Measurements from ENCODE around the gene RXFP4.

RXFP4 gene

DNA sequence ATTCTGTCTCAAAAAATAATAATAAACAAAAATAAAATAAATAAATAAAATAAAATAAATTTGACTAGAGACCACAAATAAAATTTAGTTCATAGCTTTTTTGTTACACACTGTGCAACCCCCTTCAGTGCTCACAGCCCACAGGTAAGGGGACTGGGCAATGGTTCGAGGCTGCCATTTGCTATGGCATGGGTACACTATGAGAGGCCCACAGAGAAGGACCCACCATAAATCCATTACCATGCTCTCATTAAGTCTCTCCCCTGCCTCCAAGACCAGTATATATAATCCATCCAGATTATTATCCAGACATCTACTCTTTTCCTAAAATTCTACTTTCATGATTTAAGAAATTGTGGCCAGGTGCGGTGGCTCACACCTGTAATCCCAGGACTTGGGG, 21.6 kb upstream of the RXFP4 start:
- no CpG with 5 or more reads among the region's 2 CpGs for WGBS, 2 donors (ENCODE audit: extremely low coverage in 2 of 2, insufficient read length in 2 of 2, insufficient replicate concordance in 1 of 2)
- peaks cover 40 to 98% of the 10 kb centered on the region in 2 donors for H3K36me3 ChIP-seq (replicated peaks in 1 of 2; ENCODE audit: control insufficient read depth in 2 of 2, insufficient read depth in 2 of 2, low read length in 2 of 2)

DNA sequence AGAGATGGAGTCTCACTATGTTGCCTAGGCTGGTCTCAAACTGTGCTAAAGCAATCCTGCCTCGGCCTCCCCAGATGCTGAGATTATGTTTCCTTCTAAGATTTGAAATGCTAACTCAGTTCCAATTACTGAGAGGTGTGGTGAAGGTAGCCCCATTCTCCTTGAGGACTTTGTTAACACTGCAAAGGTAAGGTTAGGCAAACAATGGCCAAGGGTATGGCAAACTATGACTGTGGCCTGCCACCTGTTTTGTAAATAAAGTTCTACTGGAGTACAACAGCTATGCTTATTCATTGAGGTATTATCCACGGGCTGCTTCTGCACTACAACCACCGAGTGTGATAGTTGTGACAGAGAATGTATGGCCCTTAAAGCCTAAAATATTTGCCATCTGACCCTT, 20.7 kb upstream of the RXFP4 start:
- Histone ChIP-seq H3K4ac (ENCODE audit: low read length) (no peak overlapping the region), H3K9me3 (replicated peaks in 1 of 2; ENCODE audit: control insufficient read depth in 2 of 2, insufficient read depth in 1 of 2, low read depth in 1 of 2, low read length in 2 of 2) (no peaks in the 10 kb centered on the region), H3K14ac (ENCODE audit: low read length) (no peak overlapping the region), H3K23ac (ENCODE audit: low read depth, low read length, poor library complexity) (no peak overlapping the region), H3K79me1 (ENCODE audit: low read depth, low read length) (no peaks in the 10 kb centered on the region), H2BK15ac (ENCODE audit: low read length) (no peak overlapping the region), H3K36me3 (replicated peaks in 1 of 2; ENCODE audit: control insufficient read depth in 2 of 2, insufficient read depth in 2 of 2, low read length in 2 of 2) (peaks cover 44 to 96% of the 10 kb centered on the region in 2 donors), H3K4me1 (ENCODE audit: control insufficient read depth in 2 of 2, insufficient read depth in 1 of 2, low read depth in 1 of 2, low read length in 2 of 2) (no peaks in the 10 kb centered on the region), H3K4me3 (ENCODE audit: low read length in 2 of 2) (no peak overlapping the region), H2AK5ac (ENCODE audit: low read depth, low read length) (no peak overlapping the region), H2BK5ac (ENCODE audit: low read length) (no peak overlapping the region), H3K27ac (replicated peaks; ENCODE audit: low read length) (no peak overlapping the region), H4K8ac (ENCODE audit: low read depth, low read length) (no peak overlapping the region), H2AFZ (ENCODE audit: low read length) (no peak overlapping the region), H2BK12ac (ENCODE audit: low read length) (no peak overlapping the region), H2BK120ac (ENCODE audit: low read depth, low read length) (no peak overlapping the region), H4K91ac (ENCODE audit: low read depth, low read length, poor library complexity) (no peak overlapping the region), H3K4me2 (ENCODE audit: insufficient read depth, low read length, poor library complexity, severe bottlenecking) (no peak overlapping the region), H3K27me3 (ENCODE audit: control insufficient read depth in 3 of 3, insufficient read depth in 3 of 3, low read depth in 1 of 3, low read length in 3 of 3) (no peaks in the 10 kb centered on the region), H3K9ac (ENCODE audit: low read depth, low read length, poor library complexity) (no peak overlapping the region), H3K18ac (ENCODE audit: low read length) (no peak overlapping the region)
- no CpG with 5 or more reads among the region's 3 CpGs for WGBS, 2 donors (ENCODE audit: extremely low coverage in 2 of 2, insufficient read length in 2 of 2, insufficient replicate concordance in 1 of 2)
- no peak for DNase-seq (ENCODE audit: low spot score)

More for the DNA sequence above, 21.6 kb upstream of the RXFP4 start:
- H2BK120ac ChIP-seq (ENCODE audit: low read depth, low read length) = no peak overlapping the region
- no peaks in the 10 kb centered on the region for H3K4me1 ChIP-seq (ENCODE audit: control insufficient read depth in 2 of 2, insufficient read depth in 1 of 2, low read depth in 1 of 2, low read length in 2 of 2)
- H2AK5ac ChIP-seq (ENCODE audit: low read depth, low read length) = no peak overlapping the region
- H3K9me3 ChIP-seq (replicated peaks in 1 of 2; ENCODE audit: control insufficient read depth in 2 of 2, insufficient read depth in 1 of 2, low read depth in 1 of 2, low read length in 2 of 2) = no peaks in the 10 kb centered on the region
- H3K79me1 ChIP-seq (ENCODE audit: low read depth, low read length) = no peaks in the 10 kb centered on the region
- H2BK15ac ChIP-seq (ENCODE audit: low read length) = no peak overlapping the region
- no peak overlapping the region for H3K27ac ChIP-seq (replicated peaks; ENCODE audit: low read length)
- no peak overlapping the region for H4K91ac ChIP-seq (ENCODE audit: low read depth, low read length, poor library complexity)
- H3K27me3 ChIP-seq (ENCODE audit: control insufficient read depth in 3 of 3, insufficient read depth in 3 of 3, low read depth in 1 of 3, low read length in 3 of 3) = no peaks in the 10 kb centered on the region
- no peak overlapping the region for H3K18ac ChIP-seq (ENCODE audit: low read length)
- H2BK12ac ChIP-seq (ENCODE audit: low read length) = no peak overlapping the region
- no peak overlapping the region for H3K14ac ChIP-seq (ENCODE audit: low read length)
- H3K23ac ChIP-seq (ENCODE audit: low read depth, low read length, poor library complexity) = no peak overlapping the region
- no peak overlapping the region for H3K4me2 ChIP-seq (ENCODE audit: insufficient read depth, low read length, poor library complexity, severe bottlenecking)
- no peak overlapping the region for H2BK5ac ChIP-seq (ENCODE audit: low read length)
- no peak overlapping the region for H3K4me3 ChIP-seq (ENCODE audit: low read length in 2 of 2)
- no peak overlapping the region for H3K9ac ChIP-seq (ENCODE audit: low read depth, low read length, poor library complexity)
- H3K4ac ChIP-seq (ENCODE audit: low read length) = no peak overlapping the region
- no peak for DNase-seq (ENCODE audit: low spot score)
- no peak overlapping the region for H2AFZ ChIP-seq (ENCODE audit: low read length)
- H4K8ac ChIP-seq (ENCODE audit: low read depth, low read length) = no peak overlapping the region

DNA sequence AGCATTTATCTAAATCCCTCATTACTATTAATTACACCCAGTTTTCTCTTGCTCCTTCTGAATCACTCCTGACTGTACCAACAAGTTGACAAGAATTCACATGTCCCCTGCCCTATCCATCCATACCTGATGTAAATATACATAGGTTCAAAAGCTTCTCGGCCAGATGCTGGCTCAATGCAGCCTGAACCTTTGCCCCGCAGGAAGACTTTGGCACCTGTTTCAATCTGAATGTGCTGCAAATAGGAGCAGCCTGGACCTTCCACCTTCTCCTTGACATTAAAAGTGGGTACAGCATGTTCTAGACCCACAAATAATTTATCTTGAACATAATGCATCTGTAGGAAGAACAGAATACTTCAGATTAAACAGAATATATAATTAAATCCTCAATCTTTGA, 15.9 kb upstream of the RXFP4 start:
- no CpG with 5 or more reads among the region's 2 CpGs for WGBS, 2 donors (ENCODE audit: extremely low coverage in 2 of 2, insufficient read length in 2 of 2, insufficient replicate concordance in 1 of 2)
- Histone ChIP-seq H3K18ac (ENCODE audit: low read length) (no peak overlapping the region), H4K8ac (ENCODE audit: low read depth, low read length) (no peak overlapping the region), H3K14ac (ENCODE audit: low read length) (no peak overlapping the region), H3K4me1 (ENCODE audit: control insufficient read depth in 2 of 2, insufficient read depth in 1 of 2, low read depth in 1 of 2, low read length in 2 of 2) (no peaks in the 10 kb centered on the region), H3K4me2 (ENCODE audit: insufficient read depth, low read length, poor library complexity, severe bottlenecking) (no peak overlapping the region), H2BK120ac (ENCODE audit: low read depth, low read length) (no peak overlapping the region), H4K91ac (ENCODE audit: low read depth, low read length, poor library complexity) (no peak overlapping the region), H2AFZ (ENCODE audit: low read length) (no peak overlapping the region), H3K4me3 (ENCODE audit: low read length in 2 of 2) (no peak overlapping the region), H3K27ac (replicated peaks; ENCODE audit: low read length) (no peak overlapping the region), H3K4ac (ENCODE audit: low read length) (no peak overlapping the region), H2AK5ac (ENCODE audit: low read depth, low read length) (no peak overlapping the region), H3K9me3 (replicated peaks in 1 of 2; ENCODE audit: control insufficient read depth in 2 of 2, insufficient read depth in 1 of 2, low read depth in 1 of 2, low read length in 2 of 2) (no peaks in the 10 kb centered on the region), H3K27me3 (ENCODE audit: control insufficient read depth in 3 of 3, insufficient read depth in 3 of 3, low read depth in 1 of 3, low read length in 3 of 3) (no peaks in the 10 kb centered on the region), H2BK5ac (ENCODE audit: low read length) (no peak overlapping the region), H3K79me1 (ENCODE audit: low read depth, low read length) (no peaks in the 10 kb centered on the region), H2BK12ac (ENCODE audit: low read length) (no peak overlapping the region), H2BK15ac (ENCODE audit: low read length) (no peak overlapping the region), H3K9ac (ENCODE audit: low read depth, low read length, poor library complexity) (no peak overlapping the region), H3K23ac (ENCODE audit: low read depth, low read length, poor library complexity) (no peak overlapping the region), H3K36me3 (replicated peaks in 1 of 2; ENCODE audit: control insufficient read depth in 2 of 2, insufficient read depth in 2 of 2, low read length in 2 of 2) (peaks cover 47 to 97% of the 10 kb centered on the region in 2 donors)
- no peak for DNase-seq (ENCODE audit: low spot score)

DNA sequence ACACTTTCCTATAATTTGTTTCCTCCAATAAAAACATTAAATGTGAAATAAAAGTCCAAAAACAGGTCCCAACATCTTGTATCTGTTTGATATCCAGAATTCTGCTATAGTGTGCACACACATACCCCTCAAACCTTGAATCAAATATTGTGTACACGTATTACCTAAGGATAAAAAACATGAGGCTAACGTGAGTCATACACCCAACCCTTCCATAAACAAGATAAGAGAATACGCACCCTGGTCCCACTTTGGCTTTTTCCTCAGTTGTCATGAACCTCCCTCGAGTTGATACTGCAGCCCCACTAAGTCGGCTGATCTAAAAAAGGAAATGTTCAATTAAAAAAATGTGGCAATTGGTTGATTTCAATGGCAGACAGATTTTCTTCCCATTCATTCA, 12.4 kb upstream of the RXFP4 start:
- Histone ChIP-seq H3K4me2 (ENCODE audit: insufficient read depth, low read length, poor library complexity, severe bottlenecking) (no peak overlapping the region), H2BK15ac (ENCODE audit: low read length) (no peak overlapping the region), H4K91ac (ENCODE audit: low read depth, low read length, poor library complexity) (no peak overlapping the region), H4K8ac (ENCODE audit: low read depth, low read length) (no peak overlapping the region), H3K9ac (ENCODE audit: low read depth, low read length, poor library complexity) (no peak overlapping the region), H3K14ac (ENCODE audit: low read length) (no peak overlapping the region), H3K36me3 (replicated peaks in 1 of 2; ENCODE audit: control insufficient read depth in 2 of 2, insufficient read depth in 2 of 2, low read length in 2 of 2) (peaks cover 36 to 95% of the 10 kb centered on the region in 2 donors), H3K4ac (ENCODE audit: low read length) (no peak overlapping the region), H3K23ac (ENCODE audit: low read depth, low read length, poor library complexity) (no peak overlapping the region), H3K4me3 (ENCODE audit: low read length in 2 of 2) (no peak overlapping the region), H2BK5ac (ENCODE audit: low read length) (no peak overlapping the region), H3K18ac (ENCODE audit: low read length) (no peak overlapping the region), H2BK12ac (ENCODE audit: low read length) (no peak overlapping the region), H3K27me3 (ENCODE audit: control insufficient read depth in 3 of 3, insufficient read depth in 3 of 3, low read depth in 1 of 3, low read length in 3 of 3) (no peaks in the 10 kb centered on the region), H2AFZ (ENCODE audit: low read length) (no peak overlapping the region), H3K79me1 (ENCODE audit: low read depth, low read length) (no peaks in the 10 kb centered on the region), H2BK120ac (ENCODE audit: low read depth, low read length) (no peak overlapping the region), H3K27ac (replicated peaks; ENCODE audit: low read length) (no peak overlapping the region), H3K4me1 (ENCODE audit: control insufficient read depth in 2 of 2, insufficient read depth in 1 of 2, low read depth in 1 of 2, low read length in 2 of 2) (peaks cover 2 to 13% of the 10 kb centered on the region in 2 donors), H2AK5ac (ENCODE audit: low read depth, low read length) (no peak overlapping the region), H3K9me3 (replicated peaks in 1 of 2; ENCODE audit: control insufficient read depth in 2 of 2, insufficient read depth in 1 of 2, low read depth in 1 of 2, low read length in 2 of 2) (no peaks in the 10 kb centered on the region)
- DNase-seq (ENCODE audit: low spot score) = no peak
- no CpG with 5 or more reads among the region's 5 CpGs for WGBS, 2 donors (ENCODE audit: extremely low coverage in 2 of 2, insufficient read length in 2 of 2, insufficient replicate concordance in 1 of 2)

All from neuronal stem cell (in vitro differentiated cells).